ENCODE measurements around the gene WDR82. TPM values are rescaled to one million over a fixed set of nuclear protein-coding genes. Genes with fewer than 3 reads are reported as not detected.

WDR82 gene
- total RNA-seq, 1 donor from 2014 or later, result 62.3 TPM

- intact Hi-C loops (cut with DNase I), result no loop called here
- no peak for ATAC-seq
- peak; percentile 52 for DNase-seq (ENCODE audit: missing footprints)
Observed at GRCh38 chr3:52232279-52233107, 46.0 kb downstream of the WDR82 start.

DNA sequence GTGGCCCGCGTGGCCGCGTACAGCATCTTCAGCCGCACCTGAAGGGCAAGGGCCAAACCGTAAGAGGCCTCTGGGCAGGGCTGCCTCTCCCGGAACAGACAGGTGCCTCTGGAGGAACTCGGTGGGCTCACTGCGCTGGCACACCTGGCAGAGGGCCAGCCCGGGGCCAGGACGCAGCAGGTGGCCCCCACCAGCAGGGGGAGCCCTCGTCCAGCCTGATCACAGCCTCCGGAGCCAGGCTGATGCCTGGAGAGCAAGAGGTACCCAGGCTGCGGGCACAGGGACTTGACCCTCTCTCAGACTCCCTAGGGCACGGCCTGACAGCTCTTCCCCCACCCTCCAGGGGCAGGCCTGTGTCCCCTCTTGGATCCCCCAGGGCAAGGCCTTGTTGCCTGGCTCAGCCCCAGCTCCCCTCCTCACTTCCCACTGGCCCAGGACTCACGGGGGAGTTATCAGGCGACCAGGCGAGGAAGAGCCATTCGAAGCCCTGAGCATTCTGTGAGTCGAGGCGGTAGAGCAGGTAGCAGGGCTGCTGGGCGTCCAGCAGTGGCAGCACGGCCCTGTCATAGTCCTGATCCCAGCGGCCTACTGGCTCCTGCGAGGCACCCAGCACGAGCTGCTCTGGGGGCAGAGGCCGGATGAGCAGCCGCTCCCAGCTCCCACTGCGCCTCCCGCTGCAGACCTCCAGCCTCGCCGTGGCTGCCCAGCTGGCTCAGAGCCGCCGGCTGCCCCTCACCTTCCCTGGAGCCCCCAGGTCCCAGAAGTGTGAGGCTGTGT lies 46.8 kb downstream of the WDR82 start:
- intact Hi-C loops (cut with DNase I), result loop anchor here (1.0 kb wide), 1 partner anchor 108 kb away; no protein-coding TSS in a partner anchor
- peak; percentile 34 for ATAC-seq
- DNase-seq (ENCODE audit: missing footprints), result peak; percentile 92

DNA sequence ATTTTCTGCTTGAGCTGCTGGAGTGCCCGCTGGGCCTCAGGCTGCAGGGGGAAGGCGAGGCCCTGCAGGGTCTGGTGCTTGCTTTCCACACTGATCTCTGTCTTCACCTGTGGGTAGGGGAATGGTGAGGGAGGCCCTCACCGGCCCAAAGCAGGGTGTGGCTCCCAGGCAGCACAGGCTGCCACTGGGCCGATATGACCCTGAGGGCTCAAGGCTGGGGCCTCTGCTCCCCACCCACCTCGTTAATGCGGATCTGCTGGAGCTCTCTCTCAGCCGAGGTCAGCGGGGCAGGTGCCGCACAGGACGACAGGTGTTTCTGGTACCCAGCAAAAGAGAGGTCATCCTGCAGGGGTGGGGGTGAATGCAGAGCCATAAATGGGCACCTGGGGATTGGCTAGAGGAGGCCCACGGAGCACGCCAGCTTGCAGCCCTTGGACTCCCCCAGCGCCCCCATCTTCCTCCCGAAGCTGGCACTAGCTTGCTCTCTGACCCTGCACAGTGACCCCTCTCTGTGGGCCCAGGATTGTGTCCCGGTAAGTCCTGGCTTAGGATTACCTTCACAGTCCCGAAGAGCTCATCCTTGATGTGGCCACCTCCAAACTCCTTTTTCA lies 47.5 kb downstream of the WDR82 start:
- ATAC-seq, result no peak
- peak; percentile 50 for DNase-seq (ENCODE audit: missing footprints)
- intact Hi-C loops (cut with DNase I), result loop anchor here (1.0 kb wide), 1 partner anchor 108 kb away; no protein-coding TSS in a partner anchor

- ATAC-seq, result no peak
- no peak for DNase-seq (ENCODE audit: missing footprints)
- intact Hi-C loops (cut with DNase I), result no loop called here
Observed at GRCh38 chr3:52230461-52230860, 48.0 kb downstream of the WDR82 start.

DNA sequence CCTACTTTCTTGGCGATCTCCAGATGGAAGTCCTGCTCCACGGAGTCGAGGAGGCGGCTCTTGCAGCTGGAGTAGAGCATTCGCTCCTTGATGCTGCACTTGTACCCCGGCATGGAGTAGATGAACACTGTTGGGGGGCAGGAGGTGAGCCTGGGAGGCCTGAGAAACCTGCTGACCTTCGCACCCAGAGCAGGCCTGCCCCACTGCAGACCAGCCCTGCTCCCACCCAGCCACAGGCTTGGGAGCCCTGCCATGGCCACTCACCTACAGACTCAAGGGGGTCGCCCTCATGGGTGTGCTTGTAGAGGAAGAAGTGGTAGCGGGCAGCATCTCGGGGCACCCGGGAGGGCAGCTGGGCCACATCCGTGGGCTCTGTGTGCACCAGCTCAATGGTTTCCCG lies 48.8 kb downstream of the WDR82 start:
- no peak for ATAC-seq
- DNase-seq (ENCODE audit: missing footprints), result peak; percentile 50
- intact Hi-C loops (cut with DNase I), result no loop called here

- ATAC-seq (no peak), DNase-seq (ENCODE audit: missing footprints) (peak; percentile 48)
- intact Hi-C loops (cut with DNase I), result no loop called here
Observed at GRCh38 chr3:52228751-52229291, 49.6 kb downstream of the WDR82 start.

DNA sequence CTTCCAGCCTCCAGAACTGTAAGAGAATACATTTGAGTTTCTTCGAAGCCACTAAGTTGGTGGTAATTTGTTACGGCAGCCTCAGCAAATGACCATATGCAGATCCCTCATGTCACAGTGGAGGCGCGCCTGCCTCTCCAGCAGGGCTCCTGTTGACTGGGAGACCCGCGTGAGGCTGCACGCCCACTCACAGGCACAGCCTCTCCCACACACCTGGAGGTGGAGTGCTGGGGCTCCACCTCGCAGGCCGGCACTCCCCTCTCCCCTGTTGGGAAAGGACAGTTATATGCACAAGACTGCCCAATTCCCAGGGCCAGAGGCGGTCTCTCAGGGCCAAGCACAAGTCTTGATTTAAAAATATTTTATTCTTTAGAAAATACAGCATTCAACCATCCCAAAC lies 50.2 kb downstream of the WDR82 start:
- ATAC-seq (no peak), DNase-seq (ENCODE audit: missing footprints) (no peak)
- intact Hi-C loops (cut with DNase I), result no loop called here

DNA sequence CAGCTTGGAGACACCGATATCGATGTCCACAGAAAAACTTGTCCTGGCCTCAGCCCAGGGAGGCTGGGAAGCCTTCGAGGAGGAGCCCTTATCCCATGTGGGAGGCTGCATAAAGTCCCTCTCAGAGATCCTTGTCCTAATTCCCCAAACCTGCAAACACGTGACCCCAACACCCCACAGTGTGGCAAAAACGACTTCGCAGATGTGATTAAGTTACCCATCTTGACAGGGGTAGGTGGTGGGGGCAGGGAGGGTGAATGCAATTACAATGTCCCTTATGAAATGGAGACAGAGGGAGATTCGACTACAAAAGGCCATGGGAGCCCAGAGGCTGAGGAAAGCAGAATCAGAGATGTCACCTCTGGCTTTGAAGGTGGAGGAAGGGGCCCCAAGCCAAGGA lies 50.7 kb downstream of the WDR82 start:
- DNase-seq (ENCODE audit: missing footprints), result no peak
- no peak for ATAC-seq
- intact Hi-C loops (cut with DNase I), result no loop called here

DNA sequence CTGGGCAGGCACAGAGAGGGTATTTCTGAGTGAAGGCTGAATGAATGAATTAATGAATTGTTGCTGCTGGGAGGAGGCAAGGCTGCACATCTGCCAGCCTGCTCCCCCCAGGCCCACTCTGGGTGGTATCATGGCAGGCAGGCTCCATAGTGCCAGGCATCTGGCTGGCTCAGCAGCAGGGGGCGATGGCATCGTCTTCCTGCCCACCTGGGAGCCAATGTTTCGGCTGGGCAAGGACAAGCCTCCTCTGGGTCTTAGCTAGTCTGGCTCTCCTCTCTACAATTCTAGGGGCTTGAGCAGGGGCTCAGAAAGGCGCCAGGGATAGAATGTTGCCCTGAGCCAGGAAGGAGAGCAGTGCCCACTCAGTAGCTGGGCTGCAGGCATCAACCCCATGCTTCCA lies 51.3 kb downstream of the WDR82 start:
- DNase-seq (ENCODE audit: missing footprints) (peak; percentile 11), ATAC-seq (no peak)
- intact Hi-C loops (cut with DNase I), result no loop called here

GRCh38 chr3:52226229-52226817 lies 52.1 kb downstream of the WDR82 start:
- no peak for ATAC-seq
- intact Hi-C loops (cut with DNase I), result no loop called here
- DNase-seq (ENCODE audit: missing footprints), result peak; percentile 62

- no peak for DNase-seq (ENCODE audit: missing footprints)
- intact Hi-C loops (cut with DNase I), result no loop called here
- ATAC-seq, result no peak
Observed at GRCh38 chr3:52225452-52226228, 52.8 kb downstream of the WDR82 start, which contains the start of gene TLR9. TSS of gene TLR9 (minus strand) at chr3:52225645. CDS start at chr3:52225529, 116 bp downstream.

DNA sequence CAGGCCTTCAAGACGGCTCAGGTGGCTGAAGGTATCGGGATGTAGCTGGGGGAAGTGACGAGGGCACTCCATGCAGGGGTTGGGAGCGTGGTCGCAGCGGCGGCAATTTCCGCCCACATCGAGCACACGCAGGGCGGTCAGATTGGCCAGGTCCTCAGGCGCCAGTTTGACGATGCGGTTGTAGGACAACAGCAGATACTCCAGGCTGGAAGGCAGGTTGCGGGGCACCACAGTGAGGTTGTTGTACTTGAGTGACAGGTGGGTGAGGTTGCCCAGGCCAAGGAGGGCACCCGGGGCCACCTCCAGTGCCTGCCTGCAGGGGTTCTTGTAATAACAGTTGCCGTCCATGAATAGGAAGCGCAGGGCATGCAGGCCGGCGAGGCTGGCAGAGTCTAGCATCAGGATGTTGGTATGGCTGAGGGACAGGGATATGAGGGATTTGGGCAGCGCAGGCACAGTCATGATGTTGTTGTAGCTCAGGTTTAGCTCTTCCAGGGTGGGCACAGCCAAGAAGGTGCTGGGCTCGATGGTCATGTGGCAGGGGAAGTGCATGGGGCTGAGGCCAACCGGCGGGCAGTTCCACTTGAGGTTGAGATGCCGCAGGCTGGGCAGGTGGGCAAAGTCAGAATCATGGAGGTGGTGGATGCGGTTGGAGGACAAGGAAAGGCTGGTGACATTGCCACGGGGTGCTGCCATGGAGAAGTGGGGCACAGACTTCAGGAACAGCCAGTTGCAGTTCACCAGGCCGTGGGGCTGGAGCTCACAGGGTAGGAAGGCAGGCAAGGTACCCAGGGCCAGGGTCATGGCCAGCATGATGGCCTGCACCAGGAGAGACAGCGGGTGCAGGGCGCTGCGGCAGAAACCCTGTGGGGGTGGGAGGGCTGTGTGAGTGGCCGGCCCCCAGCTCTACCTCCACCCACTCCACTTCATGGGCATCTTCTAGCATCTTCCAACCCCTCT lies 54.7 kb downstream of the WDR82 start:
- ATAC-seq, result no peak
- no peak for DNase-seq (ENCODE audit: missing footprints)
- intact Hi-C loops (cut with DNase I), result no loop called here

DNA sequence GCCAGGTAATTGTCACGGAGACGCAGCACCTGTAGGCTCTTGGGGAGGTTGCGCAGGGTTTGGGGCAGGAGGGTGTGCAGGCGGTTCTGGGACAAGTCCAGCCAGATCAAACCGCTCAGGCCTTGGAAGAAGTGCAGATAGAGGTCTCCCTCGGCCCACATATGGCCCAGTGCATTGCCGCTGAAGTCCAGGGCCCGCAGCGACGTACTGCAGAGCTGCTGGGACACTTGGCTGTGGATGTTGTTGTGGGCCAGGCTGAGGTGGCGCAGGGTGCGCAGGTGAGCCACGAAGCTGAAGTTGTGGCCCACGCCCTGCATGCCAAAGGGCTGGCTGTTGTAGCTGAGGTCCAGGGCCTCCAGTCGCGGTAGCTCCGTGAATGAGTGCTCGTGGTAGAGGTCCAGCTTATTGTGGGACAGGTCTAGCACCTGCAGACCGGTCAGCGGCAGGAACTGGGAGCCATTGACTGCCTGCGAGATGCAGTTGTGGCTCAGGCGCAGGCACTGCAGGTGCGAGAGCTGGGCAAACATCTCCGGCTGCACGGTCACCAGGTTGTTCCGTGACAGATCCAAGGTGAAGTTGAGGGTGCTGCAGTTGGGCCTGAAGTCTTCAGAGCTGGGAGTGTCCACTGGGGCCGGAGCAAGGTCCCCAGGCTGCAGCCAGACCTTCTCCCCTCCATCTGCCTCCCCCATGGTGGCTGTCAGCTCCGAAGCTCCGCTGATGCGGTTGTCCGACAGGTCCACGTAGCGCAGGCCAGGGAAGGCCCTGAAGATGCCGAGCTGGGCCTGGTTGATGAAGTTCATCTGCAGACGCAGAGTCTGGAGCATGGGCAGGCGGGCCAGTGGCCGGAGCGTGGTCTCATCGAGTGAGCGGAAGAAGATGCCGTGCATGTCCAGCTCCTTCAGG lies 55.9 kb downstream of the WDR82 start:
- intact Hi-C loops (cut with DNase I), result no loop called here
- no peak for ATAC-seq
- no peak for DNase-seq (ENCODE audit: missing footprints)

GRCh38 chr3:52221563-52222318 lies 56.7 kb downstream of the WDR82 start:
- DNase-seq (ENCODE audit: missing footprints) (no peak), ATAC-seq (no peak)
- intact Hi-C loops (cut with DNase I), result no loop called here

DNA sequence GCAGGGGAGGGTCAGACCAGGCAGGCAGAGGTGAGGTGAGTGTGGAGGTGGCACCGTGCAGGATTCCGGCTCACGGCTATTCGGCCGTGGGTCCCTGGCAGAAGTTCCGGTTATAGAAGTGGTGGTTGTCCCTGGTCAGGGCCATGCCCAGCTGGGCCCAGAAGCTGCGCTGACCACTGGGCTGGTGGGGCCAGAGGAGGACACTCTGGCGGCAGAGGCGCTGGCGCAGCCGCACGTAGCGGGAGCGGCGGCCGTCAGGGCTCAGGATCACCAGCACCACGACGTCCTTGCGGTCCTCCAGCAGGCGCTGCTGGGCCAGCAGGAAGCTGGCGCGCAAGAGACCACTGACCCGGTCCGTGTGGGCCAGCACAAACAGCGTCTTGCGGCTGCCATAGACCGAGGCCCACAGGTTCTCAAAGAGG lies 57.3 kb downstream of the WDR82 start:
- DNase-seq (ENCODE audit: missing footprints), result no peak
- intact Hi-C loops (cut with DNase I), result no loop called here
- no peak for ATAC-seq

Measured in Right ventricle myocardium inferior (tissue), 1 donor.